Left cardiac atrium (tissue), 4 donors: Measurements from ENCODE around the gene WIZ. TPM values are rescaled to one million over a fixed set of nuclear protein-coding genes. Genes with fewer than 3 reads are reported as not detected.

Experiments
- ATAC-seq, 2 donors: fragments of 200-7000 bp; cut with Tn5 transposase; one replicate each; pipeline ENCODE4 v1.9.1; 2020; ENCODE audit warnings: mild to moderate bottlenecking in 2 of 2, moderate library complexity in 2 of 2
- DNase-seq: peaks from one replicate; pipeline ENCODE4 v3.0.0-alpha.2; 2020
- intact Hi-C, 2 donors: fragments of 100-400 bp; cut with DNase I; formaldehyde crosslinking; loops; one replicate each; pipeline versions ENCODE4 v1.14.1 to v1.15.1; 2022 to 2023
- total RNA-seq, 2 donors: library from RNA; stranded (reverse); fragmentation: NEBNext Ultra II Directional; extraction: Animal tissue kit (Norgen Biotek cat#: 25700); gene quantifications; one replicate each; pipeline ENCODE4 v1.2.1, GENCODE V29; 2021
- donor health status: DM: no; HTN: yes; CAD: no.
- donor health status: DM: no; HTN: yes; CAD: no; lungs with severe emphysema.
- donor health status: DM: yes; HTN: yes; CAD: no.
- donor health status: Dilated cardiomyopathy.

The WIZ gene
- total RNA-seq, 2 donors from 2014 or later: 26.9 to 28.7 TPM

DNA sequence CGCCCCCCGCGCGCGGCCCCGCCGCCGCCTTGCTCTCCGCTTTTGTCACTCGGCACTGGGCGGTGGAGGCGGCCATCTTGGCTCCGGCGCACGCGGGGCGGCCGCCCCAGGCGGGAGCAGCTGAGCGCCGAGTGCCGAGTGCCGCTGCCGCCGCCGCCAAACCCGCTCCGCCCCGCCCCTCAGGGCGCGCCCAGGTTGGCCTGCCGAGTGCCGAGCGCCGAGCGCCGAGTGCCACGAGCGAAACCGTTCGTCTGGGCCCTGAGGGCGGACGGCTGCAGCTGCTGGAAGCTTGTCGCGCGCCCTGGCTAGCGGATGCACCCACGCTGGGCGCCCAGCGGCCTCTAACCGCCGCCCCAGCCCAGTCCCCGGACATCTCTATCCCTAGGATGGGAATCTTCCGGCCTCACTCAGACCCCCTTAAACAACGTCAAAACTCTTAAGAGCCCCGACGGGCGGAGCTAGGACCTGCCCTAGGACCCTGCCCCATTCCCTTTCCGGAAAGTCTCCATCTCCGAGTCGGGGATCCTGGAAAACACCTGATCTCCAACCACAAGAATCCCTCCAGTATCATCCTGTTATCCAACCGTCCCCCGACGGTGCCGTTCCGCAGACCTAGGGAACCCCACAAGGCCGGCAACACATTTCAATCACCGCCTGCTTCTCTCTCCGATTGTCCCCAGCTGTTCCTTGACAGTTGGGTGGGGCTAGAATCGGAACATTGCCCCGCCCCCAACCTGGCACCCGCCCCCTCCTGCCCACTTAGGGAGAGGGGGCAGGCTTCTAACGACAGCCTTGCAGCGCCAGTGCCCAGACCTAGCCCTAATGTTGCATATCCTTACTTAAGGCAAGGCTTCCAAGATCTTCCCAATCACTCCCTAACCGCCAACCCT is 16.9 kb downstream of the WIZ start:
- intact Hi-C loops: no loop called here
- peak; percentile 94 for DNase-seq
- peak; percentile 92 to 93 for ATAC-seq

- ATAC-seq (no peak), DNase-seq (no peak)
- intact Hi-C loops: no loop called here
These were observed 17.7 kb downstream of the WIZ start for GRCh38 chr19:15432018-15432494.

DNA sequence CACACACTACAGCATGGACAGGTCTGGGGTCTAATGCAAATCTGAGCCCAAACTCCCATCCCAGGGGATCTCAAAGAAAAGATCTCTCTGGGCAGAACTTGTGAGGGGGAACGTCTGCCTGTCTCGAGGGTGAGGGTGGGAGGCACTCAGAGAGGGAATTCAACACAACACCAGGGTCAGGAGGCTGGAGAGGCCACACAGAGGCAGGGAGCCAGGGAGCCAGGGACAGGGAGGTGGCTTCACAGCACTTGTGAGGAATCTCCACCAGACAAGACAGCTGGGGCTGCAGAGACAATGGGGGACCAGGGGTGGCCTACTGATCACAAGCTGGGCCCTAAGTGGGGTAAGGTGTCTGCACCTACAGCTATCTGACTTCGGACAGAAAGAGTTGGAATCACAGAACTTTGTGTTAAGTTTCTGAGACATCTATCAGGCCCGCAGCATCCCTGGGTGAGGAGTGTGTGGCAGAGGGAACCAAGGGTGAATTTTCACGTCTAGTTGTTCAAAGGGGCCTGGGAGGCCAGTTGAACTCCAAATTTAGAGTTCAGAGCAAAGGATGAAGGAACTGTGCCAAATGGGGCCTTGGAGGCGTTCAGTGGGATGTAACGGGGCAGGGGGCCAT is 18.2 kb downstream of the WIZ start:
- DNase-seq: no peak
- intact Hi-C loops: no loop called here
- no peak for ATAC-seq

DNA sequence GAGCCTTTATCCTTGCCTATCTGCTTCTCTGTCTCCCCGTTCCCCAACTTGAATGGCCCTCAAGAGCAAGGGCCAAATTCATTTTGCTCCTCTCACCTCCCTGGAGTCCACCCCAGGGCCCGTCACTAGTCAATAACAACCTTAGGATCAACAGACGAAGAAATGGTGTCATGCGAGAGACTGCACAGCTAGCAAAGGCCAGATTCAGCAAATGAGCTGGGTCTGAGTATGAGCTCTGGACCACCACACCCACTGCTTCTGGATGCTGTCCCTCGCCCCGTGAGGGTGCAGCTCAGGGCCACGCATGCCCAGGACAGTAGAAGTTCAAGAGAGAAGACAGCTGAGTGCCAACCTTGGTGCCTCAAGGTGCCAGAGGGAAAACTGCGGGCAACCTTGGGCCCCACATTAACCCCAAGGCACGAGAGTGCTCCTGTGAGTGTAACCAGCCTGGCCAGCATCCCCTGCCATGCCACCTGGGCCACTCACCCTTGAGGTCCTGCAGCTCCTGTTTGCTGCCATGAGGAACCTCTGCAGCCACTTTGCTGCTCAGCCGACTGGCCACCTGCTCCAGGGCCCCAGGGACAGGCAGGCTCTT is 19.1 kb downstream of the WIZ start:
- intact Hi-C loops: no loop called here
- DNase-seq: no peak
- ATAC-seq: no peak

DNA sequence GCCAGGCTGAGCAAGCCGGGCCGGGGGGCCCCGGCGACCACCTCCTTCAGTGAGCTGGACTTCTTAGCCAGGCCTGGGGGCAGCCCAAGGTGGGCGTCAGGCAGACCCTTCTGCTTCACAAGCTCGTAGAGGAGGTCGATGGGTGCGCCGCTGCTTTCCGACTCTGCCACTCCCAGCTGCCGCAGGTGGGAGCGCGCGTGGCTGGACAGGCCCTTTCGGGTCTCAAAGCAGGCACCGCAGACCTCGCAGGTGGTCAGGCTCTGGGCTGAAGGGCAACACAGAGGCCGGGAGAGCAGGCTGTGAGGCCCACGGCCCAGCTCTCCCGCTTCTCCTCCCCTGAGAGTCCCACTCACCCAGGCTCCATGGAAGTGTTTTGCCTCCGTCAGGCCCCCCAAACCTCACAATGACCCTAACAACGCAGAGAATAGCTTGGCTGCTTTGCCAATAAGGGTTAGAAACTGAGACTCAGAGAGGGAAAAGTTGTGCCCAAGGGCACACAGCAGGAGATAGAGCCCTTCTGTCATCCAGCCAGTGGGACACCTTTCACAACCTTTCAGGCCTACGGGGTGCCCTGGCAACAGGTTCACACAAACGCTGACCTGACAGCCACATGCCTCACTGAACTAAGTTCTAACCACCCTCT is 19.8 kb downstream of the WIZ start:
- intact Hi-C loops: no loop called here
- ATAC-seq: no peak

DNA sequence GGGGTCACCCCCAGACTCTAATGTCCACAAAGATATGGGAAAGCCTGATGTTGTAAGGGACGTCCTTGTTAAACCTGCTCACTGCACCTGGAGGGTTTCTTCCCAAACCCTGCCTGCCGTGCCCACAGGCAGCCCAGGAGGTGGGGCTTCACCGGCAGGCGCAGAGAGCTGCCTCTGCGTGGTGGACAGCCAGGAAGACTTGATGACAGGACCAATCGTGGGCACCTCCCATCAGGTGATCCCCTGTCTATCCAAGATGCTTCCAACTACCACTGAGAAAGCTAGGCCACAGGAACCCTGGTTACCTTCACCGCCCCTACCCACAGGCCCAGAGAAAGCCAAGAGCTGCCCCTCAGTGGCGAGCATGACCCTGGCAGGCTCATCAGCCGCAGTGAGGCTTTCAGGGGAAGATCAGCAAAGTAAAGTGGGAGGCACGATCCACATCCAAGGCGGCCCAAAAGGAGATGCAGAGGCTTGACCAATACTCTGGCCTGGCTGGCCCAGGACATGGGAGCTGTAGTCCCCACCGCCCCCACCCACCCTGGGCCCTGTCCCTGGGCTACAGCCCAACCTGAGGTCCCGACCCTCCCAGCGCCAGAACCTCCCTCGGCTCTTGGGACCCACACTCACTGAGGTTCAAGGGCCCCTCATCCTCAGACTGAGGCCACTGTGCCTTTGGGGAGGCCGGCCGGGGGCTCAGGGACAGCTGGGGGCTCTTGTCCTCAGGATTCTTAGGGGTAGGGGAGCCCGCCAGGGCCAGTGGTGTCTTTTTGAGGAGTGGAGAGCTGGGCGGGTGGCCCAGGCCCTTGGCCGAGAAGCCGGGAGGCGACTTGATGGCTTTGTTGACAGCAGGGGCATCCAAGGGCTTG is 20.6 kb downstream of the WIZ start:
- ATAC-seq (no peak), DNase-seq (no peak)
- intact Hi-C loops: no loop called here

More for the DNA sequence above, 19.8 kb downstream of the WIZ start:
- no peak for DNase-seq

GRCh38 chr19:15427991-15428471 is 21.7 kb downstream of the WIZ start:
- DNase-seq (no peak), ATAC-seq (no peak)
- intact Hi-C loops: no loop called here

DNA sequence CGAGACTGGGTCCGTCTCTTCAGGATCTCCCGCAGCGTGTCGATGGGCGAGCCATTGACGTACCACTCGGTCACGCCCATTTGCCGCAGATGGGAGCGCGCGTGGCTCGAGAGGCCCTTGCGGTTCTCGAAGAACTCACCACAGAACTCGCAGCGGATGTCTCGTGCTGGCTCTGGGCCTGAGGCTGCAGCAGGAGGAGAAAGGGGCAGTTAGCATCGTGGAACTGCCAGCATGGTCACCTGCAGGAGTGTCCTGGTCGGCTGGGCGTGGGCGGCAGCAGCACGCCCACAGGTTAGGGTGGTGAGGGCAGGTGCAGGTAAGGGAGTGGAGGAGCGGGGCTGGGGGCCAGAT is 22.4 kb downstream of the WIZ start:
- DNase-seq: no peak
- no peak for ATAC-seq
- intact Hi-C loops: no loop called here

DNA sequence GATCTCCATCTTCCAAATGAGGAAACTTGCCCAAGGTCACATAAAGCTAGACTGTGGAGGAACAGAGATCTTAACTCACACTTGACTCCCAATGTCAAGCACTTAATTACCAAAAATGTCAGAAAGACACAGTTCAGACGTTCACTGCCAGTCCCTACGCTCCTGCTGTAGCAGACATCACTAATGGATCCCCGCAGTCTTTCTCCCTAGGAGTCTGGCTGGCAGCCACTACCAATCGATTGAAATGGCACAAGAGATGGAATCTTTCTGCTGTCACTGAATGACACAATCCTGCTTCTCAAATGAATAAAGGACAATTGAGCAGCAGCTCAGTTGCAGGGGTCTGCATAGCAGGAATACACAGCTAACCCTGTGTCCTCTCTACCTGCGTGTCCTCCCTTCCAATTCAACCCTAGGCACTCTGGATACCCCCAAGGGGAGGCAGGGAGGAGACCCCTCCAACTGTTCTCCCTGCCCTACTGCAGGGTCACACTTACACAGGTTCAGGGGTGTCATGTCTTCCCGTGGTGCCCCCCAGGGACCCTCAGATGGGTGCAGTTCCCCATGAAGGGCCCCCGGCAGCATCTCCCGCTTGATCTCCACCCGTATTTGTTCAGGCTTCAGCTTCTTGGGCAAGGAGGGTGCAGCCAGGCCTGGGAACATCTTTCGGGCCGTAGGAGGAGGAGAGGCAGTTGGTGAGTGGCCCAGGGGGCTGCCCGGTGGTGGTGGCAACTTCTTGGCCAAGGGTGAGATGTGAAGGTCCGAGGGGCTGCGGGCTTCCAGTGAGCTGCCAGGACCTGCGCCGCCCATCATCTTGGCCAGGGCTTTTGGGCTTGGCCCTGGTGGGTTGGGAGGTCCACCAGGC is 23.0 kb downstream of the WIZ start:
- ATAC-seq (no peak), DNase-seq (no peak)
- intact Hi-C loops: no loop called here

GRCh38 chr19:15425321-15425950 is 24.3 kb downstream of the WIZ start:
- ATAC-seq (no peak), DNase-seq (no peak)

DNA sequence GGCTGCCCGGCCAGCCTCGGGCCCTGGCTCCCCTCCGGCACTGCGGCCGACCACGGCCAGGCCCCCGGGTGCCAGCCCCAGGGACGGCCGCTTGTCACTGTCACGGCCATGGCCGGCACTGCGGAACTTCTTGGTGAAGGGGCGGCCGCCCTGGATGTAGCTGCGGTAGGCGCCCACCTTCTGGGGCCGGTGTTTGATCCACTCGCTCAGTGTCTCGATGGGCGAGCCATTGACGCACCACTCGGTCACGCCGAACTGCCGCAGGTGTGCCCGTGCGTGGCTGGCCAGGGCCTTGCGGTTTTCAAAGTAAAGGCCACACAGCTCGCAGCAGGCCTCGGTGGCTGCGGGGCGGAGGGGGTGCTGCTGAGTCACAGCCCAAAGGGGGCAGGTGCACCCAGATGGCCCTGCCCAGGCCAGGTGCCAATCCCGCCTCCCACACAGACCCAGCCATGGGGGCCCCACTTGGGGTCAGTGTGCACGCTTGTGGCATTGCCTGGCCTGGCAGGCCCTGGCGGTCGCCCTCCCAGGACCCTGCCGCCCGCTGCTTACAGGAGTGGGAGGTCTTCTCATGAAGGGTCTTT is 25.0 kb downstream of the WIZ start:
- intact Hi-C loops: loop anchor here in 1 of 2 donors (5.0 kb wide), 1 partner anchor 128 kb away; no protein-coding TSS in a partner anchor
- DNase-seq (no peak), ATAC-seq (no peak)

More at GRCh38 chr19:15425321-15425950, 24.3 kb downstream of the WIZ start:
- intact Hi-C loops: no loop called here

DNA sequence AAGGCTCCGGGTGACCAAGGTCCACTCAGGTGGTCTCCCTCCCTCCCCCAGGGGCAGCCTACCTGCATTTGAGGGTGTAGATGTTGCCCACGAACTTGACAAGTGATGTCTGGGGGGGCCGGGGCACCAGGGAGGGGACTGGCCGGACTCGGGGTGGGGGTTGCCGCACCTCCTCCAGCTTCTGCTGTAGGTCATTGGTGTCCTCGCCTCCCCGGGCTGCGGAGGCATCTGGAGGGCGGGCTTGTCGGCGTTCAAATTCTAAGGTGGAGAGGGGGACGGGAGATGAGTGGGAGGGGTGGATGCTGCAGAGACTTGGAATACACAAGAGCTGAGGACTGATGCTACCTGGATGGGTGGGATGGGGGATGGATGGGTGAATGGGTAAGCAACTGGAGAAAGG is 25.6 kb downstream of the WIZ start:
- intact Hi-C loops: loop anchor here in 1 of 2 donors (5.0 kb wide), 1 partner anchor 128 kb away; no protein-coding TSS in a partner anchor
- ATAC-seq (no peak), DNase-seq (no peak)

DNA sequence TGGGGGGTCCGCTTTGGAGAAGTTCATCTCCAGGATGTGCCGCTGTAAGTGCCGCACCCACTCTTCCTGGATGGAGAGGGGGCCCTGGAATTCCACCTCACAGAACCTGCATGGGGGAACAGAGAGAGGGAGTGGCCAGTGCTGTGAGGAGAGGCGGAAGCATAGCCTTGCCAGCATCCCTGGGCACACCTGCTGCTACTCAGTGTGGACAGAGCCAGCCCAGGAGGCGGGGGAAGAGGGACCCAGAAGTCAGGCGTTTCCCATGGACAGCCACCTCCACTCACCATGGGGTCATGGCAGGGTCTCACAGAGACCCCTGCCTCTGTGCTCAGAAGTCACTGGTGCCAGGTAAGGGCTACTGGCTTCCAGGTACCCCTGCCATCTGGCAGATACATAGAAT is 26.6 kb downstream of the WIZ start:
- intact Hi-C loops: loop anchor here in 1 of 2 donors (5.0 kb wide), 1 partner anchor 129 kb away; no protein-coding TSS in a partner anchor
- ATAC-seq (no peak), DNase-seq (no peak)

DNA sequence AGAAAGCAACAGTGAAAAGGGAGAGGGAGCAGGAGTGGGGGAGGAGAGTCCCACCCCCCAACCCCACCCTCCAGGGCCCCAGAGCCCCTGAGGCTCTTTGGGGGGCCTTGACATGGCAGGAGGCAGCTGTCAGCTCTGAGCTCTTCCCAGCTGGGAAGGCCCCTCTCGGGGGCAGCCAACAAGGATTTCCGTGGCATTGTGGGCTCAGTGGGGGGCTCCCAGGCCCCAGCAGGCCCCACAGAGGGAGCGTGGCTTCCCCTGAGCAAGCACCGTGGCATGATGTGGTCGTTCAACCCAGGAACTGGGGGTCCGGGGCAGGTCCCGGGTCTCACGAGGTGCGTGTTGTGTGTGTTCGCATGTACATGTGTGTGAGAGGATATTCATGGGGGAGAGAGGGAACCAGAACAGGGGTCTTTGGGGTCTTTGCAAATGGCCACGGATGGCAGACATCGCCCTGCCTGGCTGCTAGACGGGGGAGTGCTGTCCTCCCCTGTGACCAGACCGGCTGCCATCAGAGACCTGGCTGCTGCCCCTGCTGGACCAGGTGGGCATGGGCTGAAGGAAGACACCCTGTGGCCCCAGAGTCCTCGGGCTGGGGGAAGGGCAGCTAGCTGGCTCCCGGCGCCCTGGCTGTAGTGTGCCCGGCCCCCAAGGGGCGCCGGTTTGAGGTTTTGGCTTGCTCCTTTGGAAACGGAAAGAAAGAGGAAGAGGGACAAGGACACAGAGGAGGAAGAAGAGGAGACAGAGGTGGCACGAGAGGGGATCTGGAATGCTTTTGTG is 27.3 kb downstream of the WIZ start:
- intact Hi-C loops: loop anchor here in 1 of 2 donors (5.0 kb wide), 1 partner anchor 130 kb away; no protein-coding TSS in a partner anchor
- ATAC-seq (no peak), DNase-seq (no peak)

- ATAC-seq (peak; percentile 0 to 14), DNase-seq (no peak)
- intact Hi-C loops: loop anchor here in 1 of 2 donors (5.0 kb wide), 1 partner anchor 131 kb away; no protein-coding TSS in a partner anchor
These were observed 28.0 kb downstream of the WIZ start for GRCh38 chr19:15421721-15422260.
